H1 (cell line): Measurements from ENCODE around the gene PPOX.

Experiments
- TF ChIP-seq, protein P1 (sequence below), 3 experiments: IDR thresholded peaks; 1 replicate in 2 of 3; 2 replicates in 1 of 3; pipeline versions ENCODE4 v1.5.1 to v1.6.1; 2011; ENCODE audit warnings: low read length in 3 of 3, mild to moderate bottlenecking in 3 of 3, inconsistent platforms in 2 of 3, low read depth in 1 of 3, moderate library complexity in 1 of 3; ENCODE audit not compliant: insufficient read depth in 1 of 3; ENCODE audit errors: control extremely low read depth in 1 of 3
- TF ChIP-seq, protein P2 (sequence below): IDR thresholded peaks from 2 replicates; pipeline ENCODE4 v1.6.1; 2012; ENCODE audit warnings: inconsistent platforms

DNA sequence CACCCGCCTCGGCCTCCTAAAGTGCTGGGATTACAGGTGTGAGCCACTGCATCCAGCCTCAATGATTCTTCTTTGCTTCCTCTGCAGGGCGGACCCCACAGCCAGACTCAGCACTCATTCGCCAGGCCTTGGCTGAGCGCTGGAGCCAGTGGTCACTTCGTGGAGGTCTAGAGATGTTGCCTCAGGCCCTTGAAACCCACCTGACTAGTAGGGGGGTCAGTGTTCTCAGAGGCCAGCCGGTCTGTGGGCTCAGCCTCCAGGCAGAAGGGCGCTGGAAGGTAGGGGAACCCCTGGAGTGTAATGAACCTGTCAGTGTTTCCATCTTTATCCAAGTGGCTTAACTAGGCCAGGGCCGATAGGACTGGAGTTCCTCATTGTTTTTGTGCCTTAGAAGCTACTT, 2.7 kb downstream of the PPOX start:
- TF ChIP-seq, protein P1, sequence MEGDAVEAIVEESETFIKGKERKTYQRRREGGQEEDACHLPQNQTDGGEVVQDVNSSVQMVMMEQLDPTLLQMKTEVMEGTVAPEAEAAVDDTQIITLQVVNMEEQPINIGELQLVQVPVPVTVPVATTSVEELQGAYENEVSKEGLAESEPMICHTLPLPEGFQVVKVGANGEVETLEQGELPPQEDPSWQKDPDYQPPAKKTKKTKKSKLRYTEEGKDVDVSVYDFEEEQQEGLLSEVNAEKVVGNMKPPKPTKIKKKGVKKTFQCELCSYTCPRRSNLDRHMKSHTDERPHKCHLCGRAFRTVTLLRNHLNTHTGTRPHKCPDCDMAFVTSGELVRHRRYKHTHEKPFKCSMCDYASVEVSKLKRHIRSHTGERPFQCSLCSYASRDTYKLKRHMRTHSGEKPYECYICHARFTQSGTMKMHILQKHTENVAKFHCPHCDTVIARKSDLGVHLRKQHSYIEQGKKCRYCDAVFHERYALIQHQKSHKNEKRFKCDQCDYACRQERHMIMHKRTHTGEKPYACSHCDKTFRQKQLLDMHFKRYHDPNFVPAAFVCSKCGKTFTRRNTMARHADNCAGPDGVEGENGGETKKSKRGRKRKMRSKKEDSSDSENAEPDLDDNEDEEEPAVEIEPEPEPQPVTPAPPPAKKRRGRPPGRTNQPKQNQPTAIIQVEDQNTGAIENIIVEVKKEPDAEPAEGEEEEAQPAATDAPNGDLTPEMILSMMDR (IDR thresholded peaks at IDR 0.05; ENCODE audit: control extremely low read depth in 1 of 3, insufficient read depth in 1 of 3, low read depth in 1 of 3, low read length in 3 of 3) = no peak
- TF ChIP-seq, protein P2, sequence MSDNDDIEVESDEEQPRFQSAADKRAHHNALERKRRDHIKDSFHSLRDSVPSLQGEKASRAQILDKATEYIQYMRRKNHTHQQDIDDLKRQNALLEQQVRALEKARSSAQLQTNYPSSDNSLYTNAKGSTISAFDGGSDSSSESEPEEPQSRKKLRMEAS = no peak
